LNCaP clone FGC (cell line): Measurements from ENCODE around the gene ARID5B.
A peak's percentile ranks its signal among the peaks of the same experiment; 100 is the strongest.
"Not testable (repeated sequence)": the region's sequence is repeated elsewhere in the genome, so short reads cannot be mapped to it uniquely, and the experiment has no call there.

Source experiments
- DNase-seq: peaks from one replicate; pipeline ENCODE4 v3.0.0-alpha.2; 2011; ENCODE audit warnings: low read depth
- H3K4me3 ChIP-seq: 2 replicates; pipeline ENCODE4 v1.5.1; 2011; ENCODE audit warnings: mild to moderate bottlenecking, low read depth, low read length, control low read depth
- TF ChIP-seq, protein P1 (sequence below): IDR thresholded peaks from 2 replicates; pipeline ENCODE4 v1.5.1; 2012; ENCODE audit warnings: mild to moderate bottlenecking; ENCODE audit not compliant: control insufficient read depth, insufficient read depth; ENCODE audit errors: extremely low read depth

The ARID5B gene

DNA sequence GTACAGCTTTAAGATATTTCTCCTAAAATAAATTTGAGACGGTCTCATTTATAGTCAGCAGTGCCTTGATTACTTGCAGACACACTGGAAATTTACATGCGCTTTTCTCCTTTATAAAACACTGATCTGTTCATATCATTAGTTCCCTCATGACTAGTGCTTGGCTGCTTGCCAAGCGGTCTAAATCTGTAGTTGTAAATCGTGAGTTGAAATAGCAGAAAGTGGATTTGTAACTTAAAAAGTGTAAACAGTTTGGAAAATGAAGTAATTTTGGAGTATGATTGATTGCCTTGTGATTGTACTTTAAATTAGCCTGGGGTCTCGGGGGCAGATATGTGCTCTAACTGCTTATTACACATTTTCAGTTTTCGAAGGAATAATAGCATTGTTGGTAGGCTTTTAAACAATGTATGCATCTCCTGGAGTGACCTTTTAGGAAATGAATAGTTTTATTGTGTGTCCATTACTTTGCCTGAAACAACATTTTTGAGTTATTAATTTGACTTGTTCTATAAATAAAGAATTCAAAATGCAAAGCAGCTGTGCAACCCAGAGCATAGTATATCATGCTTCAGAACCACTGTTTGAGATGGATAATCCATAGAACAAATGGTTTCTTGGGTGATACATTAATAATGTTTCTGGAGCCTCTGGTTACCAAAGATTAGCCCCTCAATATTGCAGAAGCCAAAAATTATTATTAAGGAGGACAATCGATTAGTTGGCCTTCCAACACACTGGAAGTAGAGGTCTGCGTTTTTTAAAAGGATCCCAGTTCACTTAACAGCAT is 73.3 kb downstream of the ARID5B start:
- H3K4me3 ChIP-seq = no peak overlapping the region
- TF ChIP-seq, protein P1, sequence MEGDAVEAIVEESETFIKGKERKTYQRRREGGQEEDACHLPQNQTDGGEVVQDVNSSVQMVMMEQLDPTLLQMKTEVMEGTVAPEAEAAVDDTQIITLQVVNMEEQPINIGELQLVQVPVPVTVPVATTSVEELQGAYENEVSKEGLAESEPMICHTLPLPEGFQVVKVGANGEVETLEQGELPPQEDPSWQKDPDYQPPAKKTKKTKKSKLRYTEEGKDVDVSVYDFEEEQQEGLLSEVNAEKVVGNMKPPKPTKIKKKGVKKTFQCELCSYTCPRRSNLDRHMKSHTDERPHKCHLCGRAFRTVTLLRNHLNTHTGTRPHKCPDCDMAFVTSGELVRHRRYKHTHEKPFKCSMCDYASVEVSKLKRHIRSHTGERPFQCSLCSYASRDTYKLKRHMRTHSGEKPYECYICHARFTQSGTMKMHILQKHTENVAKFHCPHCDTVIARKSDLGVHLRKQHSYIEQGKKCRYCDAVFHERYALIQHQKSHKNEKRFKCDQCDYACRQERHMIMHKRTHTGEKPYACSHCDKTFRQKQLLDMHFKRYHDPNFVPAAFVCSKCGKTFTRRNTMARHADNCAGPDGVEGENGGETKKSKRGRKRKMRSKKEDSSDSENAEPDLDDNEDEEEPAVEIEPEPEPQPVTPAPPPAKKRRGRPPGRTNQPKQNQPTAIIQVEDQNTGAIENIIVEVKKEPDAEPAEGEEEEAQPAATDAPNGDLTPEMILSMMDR = no peak
- DNase-seq = no peak

DNA sequence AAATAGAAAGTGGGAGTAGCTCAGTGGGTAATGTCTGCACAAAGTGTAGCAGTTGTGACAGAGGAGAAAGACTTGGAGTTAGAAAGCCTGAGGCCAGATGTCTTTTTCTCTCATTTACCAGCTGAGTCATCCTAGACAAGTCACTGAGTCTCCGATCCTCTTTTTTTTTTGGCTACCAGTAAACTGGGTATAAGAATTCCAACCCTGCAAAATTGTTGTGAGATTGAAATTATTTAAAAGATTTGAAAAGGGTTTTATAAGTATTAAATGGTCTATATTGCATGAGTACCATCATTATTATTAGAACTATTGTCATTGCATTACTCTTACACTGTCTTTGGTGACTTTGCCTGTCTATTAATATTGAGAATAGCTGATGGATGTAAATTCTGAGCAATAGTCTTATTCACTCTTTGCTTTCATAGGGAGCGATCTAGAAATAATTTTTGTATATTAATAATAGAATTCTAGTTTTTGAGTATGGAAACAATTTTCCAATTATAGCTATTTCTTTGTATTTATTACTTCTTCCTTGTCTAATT is 74.0 kb downstream of the ARID5B start:
- DNase-seq = no peak
- TF ChIP-seq, protein P1 = no peak
- no peak overlapping the region for H3K4me3 ChIP-seq

DNA sequence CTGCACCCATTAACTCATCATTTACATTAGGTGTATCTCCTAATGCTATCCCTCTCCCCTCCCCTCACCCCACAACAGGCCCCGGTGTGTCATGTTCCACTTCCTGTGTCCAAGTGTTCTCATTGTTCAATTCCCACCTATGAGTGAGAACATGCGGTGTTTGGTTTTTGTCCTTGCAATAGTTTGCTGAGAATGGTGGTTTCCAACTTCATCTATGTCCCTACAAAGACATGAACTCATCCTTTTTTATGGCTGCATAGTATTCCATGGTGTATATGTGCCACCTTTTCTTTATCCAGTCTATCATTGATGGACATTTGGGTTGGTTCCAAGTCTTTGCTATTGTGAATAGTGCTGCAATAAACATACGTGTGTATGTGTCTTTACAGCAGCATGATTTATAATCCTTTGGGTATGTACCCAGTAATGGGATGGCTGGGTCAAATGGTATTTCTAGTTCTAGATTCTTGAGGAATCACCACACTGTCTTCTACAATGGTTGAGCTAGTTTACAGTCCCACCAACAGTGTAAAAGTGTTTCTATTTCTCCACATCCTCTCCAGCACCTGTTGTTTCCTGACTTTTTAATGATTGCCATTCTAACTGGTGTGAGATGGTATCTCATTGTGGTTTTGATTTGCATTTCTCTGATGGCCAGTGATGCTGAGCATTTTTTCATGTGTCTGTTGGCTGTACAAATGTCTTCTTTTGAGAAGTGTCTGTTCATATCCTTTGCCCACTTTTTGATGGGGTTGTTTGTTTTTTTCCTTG is 75.6 kb downstream of the ARID5B start:
- H3K4me3 ChIP-seq, DNase-seq: not testable (repeated sequence)

DNA sequence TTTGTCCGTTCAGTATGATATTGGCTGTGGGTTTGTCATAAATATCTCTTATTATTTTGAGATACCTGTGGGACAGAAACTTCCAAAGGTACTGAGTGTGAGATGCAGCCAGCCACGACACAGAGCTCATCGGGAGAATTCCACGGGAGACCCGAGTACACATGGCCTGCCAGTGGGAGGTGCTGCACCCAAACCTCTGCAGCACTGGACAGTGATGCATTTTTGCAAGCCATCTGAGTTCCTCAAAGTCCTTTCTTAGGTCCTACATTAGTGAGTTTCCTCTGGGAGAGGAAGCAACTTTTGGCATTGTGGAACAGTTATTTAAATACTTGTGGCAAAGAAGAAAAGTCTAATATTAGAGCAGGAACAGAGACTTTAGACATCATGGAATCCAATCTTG is 77.5 kb downstream of the ARID5B start:
- no peak for DNase-seq
- TF ChIP-seq, protein P1 = no peak
- no peak overlapping the region for H3K4me3 ChIP-seq

DNA sequence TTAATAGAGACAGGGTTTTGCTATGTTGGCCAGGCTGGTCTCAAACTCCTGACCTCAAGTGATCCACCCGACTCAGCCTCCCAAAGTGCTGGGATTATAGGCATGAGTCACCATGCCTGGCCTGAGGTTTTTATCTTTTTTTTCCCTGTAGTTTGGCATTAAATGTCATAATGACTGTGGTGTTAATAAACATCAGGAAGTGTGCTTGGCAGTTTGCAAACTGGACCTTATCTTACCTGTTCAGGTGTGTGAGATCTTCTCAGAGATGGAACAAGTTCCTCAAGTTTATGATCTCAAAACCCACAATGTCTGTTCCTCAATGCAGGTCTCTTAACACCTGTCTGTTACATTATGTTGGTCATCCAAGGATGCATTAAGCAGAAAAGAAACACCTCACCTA is 80.0 kb downstream of the ARID5B start:
- TF ChIP-seq, protein P1 = no peak
- H3K4me3 ChIP-seq = no peak overlapping the region
- peak; percentile 94 for DNase-seq

DNA sequence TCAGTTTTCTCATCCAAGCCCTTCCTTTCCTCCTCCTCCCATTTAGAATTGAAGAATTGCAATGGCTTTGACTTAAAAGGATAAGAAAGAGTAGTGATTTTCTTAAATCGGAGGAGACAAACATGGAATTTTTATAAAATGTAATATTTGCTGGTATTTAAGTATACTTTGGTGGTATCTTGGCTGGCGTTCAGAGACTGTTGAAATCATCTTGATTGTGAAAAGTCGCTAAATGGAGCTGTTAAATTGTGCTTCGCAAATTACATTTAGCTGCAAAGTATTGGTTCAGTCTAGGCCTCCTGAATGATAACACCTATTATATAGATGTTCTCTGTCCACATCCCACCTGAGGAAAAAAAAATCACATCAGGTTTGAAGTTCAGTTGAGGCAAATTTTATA is 81.8 kb downstream of the ARID5B start:
- TF ChIP-seq, protein P1 = no peak
- no peak overlapping the region for H3K4me3 ChIP-seq
- DNase-seq = no peak

DNA sequence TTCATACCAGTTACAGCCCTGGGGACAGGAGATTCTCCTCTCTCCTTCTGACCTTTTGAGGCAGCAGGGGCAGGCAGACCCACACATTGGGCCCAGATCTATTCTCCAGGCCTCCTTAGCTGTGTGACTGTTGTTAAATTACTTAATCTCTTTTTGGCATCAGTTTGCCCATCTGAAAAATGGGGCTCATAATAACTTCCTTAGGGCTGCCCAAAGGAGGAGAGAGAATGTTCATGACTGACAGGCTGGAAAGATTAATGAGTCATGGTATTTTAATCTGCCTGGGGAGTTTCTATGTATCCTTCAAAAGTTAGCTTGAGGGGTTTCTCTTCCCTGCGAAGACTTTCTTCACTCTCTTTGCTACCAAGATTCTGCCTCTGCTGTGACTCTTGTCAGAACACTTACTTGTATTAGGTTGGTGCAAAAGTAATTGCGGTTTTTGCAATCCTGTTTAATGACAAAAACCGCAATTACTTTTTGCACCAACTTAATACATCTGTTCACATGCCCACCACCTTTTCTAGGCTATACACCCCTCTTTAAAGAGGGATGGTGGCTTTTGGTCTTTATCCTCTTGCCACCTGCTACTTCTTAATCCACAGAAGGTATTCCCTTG is 83.4 kb downstream of the ARID5B start:
- TF ChIP-seq, protein P1 = no peak
- no peak overlapping the region for H3K4me3 ChIP-seq
- DNase-seq = no peak
